Dermis blood vessel endothelial cell (primary cell): ENCODE measurements around the gene TUBB4B. TPM values are rescaled to one million over a fixed set of nuclear protein-coding genes. Genes with fewer than 3 reads are reported as not detected.
A peak's percentile ranks its signal among the peaks of the same experiment; 100 is the strongest.

Experiments
- DNase-seq: peaks from one replicate; pipeline ENCODE4 v3.0.0; 2010
- total RNA-seq: library from RNA; depleted of rRNA; stranded (reverse); fragments of >200 nt; gene quantifications from 2 replicates; pipeline ENCODE4 v1.2.3, GENCODE V29; 2014

TUBB4B gene
- total RNA-seq, 1 donor from 2014 or later = 128 TPM

DNA sequence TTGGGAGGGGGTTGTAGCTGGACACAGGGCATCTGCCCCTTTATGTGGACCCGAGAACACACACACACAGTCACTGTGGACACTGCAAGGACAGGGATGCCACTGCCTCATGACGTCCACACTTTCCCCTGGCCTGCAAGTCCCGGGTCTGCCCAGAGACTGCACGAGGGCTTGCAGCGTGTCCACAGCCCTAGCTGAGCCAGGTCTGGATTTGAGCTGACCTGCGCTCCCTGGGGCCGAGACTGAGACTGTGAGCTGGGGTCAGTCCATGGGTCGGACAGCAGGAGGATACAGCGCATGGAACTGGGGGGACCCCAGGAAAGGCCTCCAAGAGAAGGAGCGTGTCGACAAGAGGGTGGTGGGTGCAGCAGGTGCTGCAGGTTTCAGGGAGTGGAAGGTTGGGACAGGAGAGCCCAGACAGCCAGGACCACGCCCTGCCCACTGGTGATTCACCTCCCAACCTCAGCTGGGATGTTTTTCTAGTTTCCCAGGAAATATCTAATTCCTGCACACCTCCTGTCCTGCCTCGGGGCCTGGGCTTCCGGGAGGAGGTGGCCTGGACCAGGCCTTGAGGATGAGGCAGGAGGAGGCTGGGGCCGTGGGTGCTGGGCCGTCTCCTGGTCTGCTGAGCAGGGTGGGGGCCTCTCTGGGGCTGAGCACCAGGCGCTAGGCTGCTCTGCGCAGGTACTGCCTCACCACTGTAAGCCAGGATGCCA is 14.6 kb upstream of the TUBB4B start:
- DNase-seq = no peak

- DNase-seq = peak; percentile 88
Observed at GRCh38 chr9:137227054-137227852, 13.8 kb upstream of the TUBB4B start, which contains the start of gene RNF224. RNF224 (plus strand) TSS chr9:137227502; CDS start chr9:137228336, 834 bp downstream.

DNA sequence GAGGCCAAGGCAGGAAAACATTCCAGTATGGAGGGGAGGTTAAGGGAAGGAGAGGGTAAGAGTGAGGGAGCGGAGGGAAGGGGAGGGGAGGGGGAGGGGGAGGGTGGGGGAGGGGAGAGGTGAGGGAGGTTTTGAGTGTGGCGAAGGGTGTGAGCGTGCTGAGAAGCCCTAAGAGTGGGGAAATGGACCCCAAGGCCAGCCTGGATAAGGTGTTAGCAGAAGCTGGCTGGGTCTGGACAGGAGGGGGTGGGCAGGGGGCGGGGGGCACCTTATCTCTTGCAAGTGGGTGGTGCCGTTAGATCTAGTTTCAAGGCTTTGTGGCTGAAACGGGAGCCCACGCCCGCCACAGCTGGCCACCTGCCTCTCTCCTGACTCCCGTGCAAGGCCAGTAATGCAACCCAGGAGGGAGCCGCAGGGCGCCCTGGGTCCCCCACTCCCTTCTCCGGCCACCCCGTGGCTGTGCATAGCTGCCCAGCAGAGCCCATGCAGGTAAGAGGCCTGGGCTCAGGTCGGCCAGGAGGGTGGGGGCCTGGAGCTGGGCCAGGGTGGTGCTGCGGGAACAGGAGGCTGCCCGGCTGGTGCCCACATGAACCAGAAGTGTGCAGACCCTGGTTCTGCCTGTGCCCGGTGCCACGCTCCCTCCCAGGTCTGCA is 13.1 kb upstream of the TUBB4B start:
- DNase-seq = no peak

DNA sequence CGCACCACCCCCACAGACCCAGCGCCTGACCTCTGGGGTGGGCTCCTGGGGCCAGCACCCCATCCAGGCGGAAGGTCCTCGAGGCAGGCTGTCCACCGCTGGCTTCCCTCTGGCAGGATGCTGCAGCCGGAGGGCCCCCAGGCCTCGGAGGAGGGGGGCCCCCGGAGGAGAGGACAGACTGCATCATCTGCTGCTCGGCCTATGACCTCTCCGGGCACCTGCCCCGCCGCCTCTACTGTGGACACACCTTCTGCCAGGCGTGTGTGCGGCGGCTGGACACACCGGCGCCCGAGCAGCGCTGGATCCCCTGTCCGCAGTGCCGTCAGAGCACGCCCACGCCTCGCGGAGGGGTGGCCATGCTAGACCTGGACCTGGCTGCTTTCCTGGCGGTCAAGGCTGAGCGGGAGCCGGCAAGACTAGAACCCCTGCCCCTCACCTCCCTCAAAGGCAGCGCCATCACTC is 12.6 kb upstream of the TUBB4B start:
- DNase-seq = no peak

- no peak for DNase-seq
Observed at GRCh38 chr9:137228968-137229896, 11.9 kb upstream of the TUBB4B start.

GRCh38 chr9:137229903-137230704 is 11.0 kb upstream of the TUBB4B start:
- DNase-seq = no peak

GRCh38 chr9:137230705-137231371 is 10.2 kb upstream of the TUBB4B start, which contains the start of gene SLC34A3:
SLC34A3 (plus strand) TSS chr9:137230901; CDS start chr9:137231703, 802 bp downstream.
- no peak for DNase-seq

GRCh38 chr9:137231372-137232039 is 9.6 kb upstream of the TUBB4B start:
- DNase-seq = no peak

DNA sequence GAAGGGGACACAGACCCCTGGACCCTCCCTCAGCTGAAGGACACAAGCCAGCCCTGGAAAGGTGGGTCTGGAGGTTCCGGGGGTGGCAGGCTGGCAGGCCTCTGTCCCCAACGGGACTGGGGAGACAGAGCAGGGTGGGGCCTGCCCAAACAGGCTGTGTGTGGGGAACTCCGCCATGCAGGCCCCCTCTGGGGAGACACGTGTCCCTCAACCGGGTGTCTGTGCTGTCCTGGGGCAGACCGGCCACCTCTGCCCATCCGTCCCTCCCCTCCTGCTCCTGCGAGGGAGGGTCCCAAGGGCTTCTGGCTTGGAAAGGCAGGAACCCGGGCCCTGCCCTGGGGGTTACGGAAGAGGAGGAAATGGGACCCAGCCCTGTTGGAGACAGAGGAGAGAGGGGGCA is 9.0 kb upstream of the TUBB4B start:
- DNase-seq = no peak

GRCh38 chr9:137232510-137232909 is 8.6 kb upstream of the TUBB4B start:
- no peak for DNase-seq

GRCh38 chr9:137233143-137233980 is 7.7 kb upstream of the TUBB4B start:
- DNase-seq = no peak

GRCh38 chr9:137234055-137234697 is 6.9 kb upstream of the TUBB4B start:
- DNase-seq = no peak

- no peak for DNase-seq
Observed at GRCh38 chr9:137234758-137235423, 6.2 kb upstream of the TUBB4B start.

GRCh38 chr9:137235424-137236237 is 5.5 kb upstream of the TUBB4B start:
- DNase-seq = no peak

- DNase-seq = peak; percentile 90
Observed at GRCh38 chr9:137236238-137236935, 4.7 kb upstream of the TUBB4B start.

GRCh38 chr9:137236936-137237421 is 4.1 kb upstream of the TUBB4B start:
- no peak for DNase-seq
